Neural progenitor cell (in vitro differentiated cells): ENCODE results near the gene TBC1D9. TPM values are rescaled to one million over a fixed set of nuclear protein-coding genes. Genes with fewer than 3 reads are reported as not detected.

Experiments used
- DNase-seq: peaks from one replicate; pipeline ENCODE4 v3.0.0-alpha.2; 2016; ENCODE audit warnings: low spot score
- H2AFZ ChIP-seq: fragments of 200-600 bp; sonication (generic); replicated peaks from 2 replicates; pipeline ENCODE4 v1.6.1; 2016; ENCODE audit warnings: antibody characterized with exemption
- H3F3A ChIP-seq: fragments of 200-600 bp; sonication (generic); 2 replicates; pipeline ENCODE4 v1.6.1; 2016; ENCODE audit warnings: antibody characterized with exemption, low read depth
- H3K27ac ChIP-seq: fragments of 200-600 bp; sonication (generic); 2 replicates; pipeline ENCODE4 v1.5.1; 2016; ENCODE audit warnings: mild to moderate bottlenecking
- H3K27me3 ChIP-seq: fragments of 200-600 bp; sonication (generic); 2 replicates; pipeline ENCODE4 v1.6.1; 2016; ENCODE audit warnings: mild to moderate bottlenecking, moderate library complexity
- H3K36me3 ChIP-seq: fragments of 200-600 bp; sonication (generic); 2 replicates; pipeline ENCODE4 v1.5.1; 2016
- H3K4me1 ChIP-seq: fragments of 200-600 bp; sonication (generic); 2 replicates; pipeline ENCODE4 v1.6.1; 2016; ENCODE audit warnings: mixed run types
- H3K4me2 ChIP-seq: fragments of 200-600 bp; sonication (generic); 2 replicates; pipeline ENCODE4 v1.6.1; 2016
- H3K4me3 ChIP-seq: fragments of 200-600 bp; sonication (generic); 2 replicates; pipeline ENCODE4 v1.5.1; 2016
- H3K79me2 ChIP-seq: fragments of 200-600 bp; sonication (generic); 2 replicates; pipeline ENCODE4 v1.6.1; 2016; ENCODE audit warnings: low read depth
- H3K9ac ChIP-seq: fragments of 200-600 bp; sonication (generic); 2 replicates; pipeline ENCODE4 v1.6.1; 2016
- H3K9me3 ChIP-seq: fragments of 200-600 bp; sonication (generic); 2 replicates; pipeline ENCODE4 v1.5.1; 2016; ENCODE audit warnings: low read depth
- H4K20me1 ChIP-seq: fragments of 200-600 bp; sonication (generic); 2 replicates; pipeline ENCODE4 v1.6.1; 2016; ENCODE audit warnings: low read depth
- H3K27ac Mint-ChIP-seq: 3 replicates; pipeline ENCODE4 v1.8.0; 2021; ENCODE audit warnings: mixed read lengths
- H3K27me3 Mint-ChIP-seq: 2 replicates; pipeline ENCODE4 v1.8.0; 2022; ENCODE audit warnings: low read depth, mild to moderate bottlenecking, inconsistent platforms, moderate library complexity, mixed read lengths; ENCODE audit not compliant: insufficient read depth
- H3K36me3 Mint-ChIP-seq: 3 replicates; pipeline ENCODE4 v1.8.0; 2021; ENCODE audit warnings: mixed read lengths
- H3K4me1 Mint-ChIP-seq: 3 replicates; pipeline ENCODE4 v1.8.0; 2021; ENCODE audit warnings: mixed read lengths
- H3K4me3 Mint-ChIP-seq: 3 replicates; pipeline ENCODE4 v1.8.0; 2021; ENCODE audit warnings: mild to moderate bottlenecking, moderate library complexity, mixed read lengths
- H3K9me3 Mint-ChIP-seq: 3 replicates; pipeline ENCODE4 v1.8.0; 2020; ENCODE audit warnings: mixed read lengths
- EZH2 ChIP-seq: fragments of 200-600 bp; sonication (generic); IDR thresholded peaks from 2 replicates; pipeline ENCODE4 v1.6.1; 2017; ENCODE audit warnings: antibody characterized with exemption, mild to moderate bottlenecking, moderate library complexity
- EZH2phosphoT487 ChIP-seq: fragments of 200-600 bp; sonication (generic); IDR thresholded peaks from 2 replicates; pipeline ENCODE4 v1.6.1; 2017; ENCODE audit warnings: antibody characterized with exemption
- total RNA-seq: library from RNA; depleted of rRNA; stranded (reverse); fragments of >200 nt; gene quantifications from 2 replicates; pipeline ENCODE4 v1.2.3, GENCODE V29; 2015; ENCODE audit warnings: low replicate concordance
- TF ChIP-seq, protein P1 (sequence below): fragments of 200-600 bp; sonication (generic); IDR thresholded peaks from 2 replicates; pipeline ENCODE4 v1.5.1; 2017; ENCODE audit warnings: antibody characterized with exemption, mild to moderate bottlenecking

TBC1D9 gene
- total RNA-seq, 1 donor from 2014 or later: 11.3 TPM

DNA sequence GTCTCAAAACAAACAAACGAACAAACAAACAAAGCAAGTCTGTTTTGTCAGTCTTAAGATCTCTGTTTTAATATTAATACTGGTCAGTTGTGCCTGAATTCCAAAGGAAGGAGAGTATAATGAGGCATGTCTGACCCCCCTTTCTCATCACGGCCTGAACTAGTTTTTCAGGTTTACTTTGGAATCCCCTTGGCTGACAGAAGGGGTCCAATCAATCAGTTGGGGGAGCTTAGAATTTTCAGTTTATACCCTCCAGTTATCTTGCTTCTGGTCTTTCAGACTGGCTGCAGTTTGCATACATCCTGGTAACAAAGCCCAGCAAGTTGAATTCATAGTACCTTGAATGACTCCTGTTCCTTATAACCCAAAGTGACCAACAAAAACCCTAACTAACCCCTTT is 41.1 kb downstream of the TBC1D9 start:
- TF ChIP-seq, protein P1, sequence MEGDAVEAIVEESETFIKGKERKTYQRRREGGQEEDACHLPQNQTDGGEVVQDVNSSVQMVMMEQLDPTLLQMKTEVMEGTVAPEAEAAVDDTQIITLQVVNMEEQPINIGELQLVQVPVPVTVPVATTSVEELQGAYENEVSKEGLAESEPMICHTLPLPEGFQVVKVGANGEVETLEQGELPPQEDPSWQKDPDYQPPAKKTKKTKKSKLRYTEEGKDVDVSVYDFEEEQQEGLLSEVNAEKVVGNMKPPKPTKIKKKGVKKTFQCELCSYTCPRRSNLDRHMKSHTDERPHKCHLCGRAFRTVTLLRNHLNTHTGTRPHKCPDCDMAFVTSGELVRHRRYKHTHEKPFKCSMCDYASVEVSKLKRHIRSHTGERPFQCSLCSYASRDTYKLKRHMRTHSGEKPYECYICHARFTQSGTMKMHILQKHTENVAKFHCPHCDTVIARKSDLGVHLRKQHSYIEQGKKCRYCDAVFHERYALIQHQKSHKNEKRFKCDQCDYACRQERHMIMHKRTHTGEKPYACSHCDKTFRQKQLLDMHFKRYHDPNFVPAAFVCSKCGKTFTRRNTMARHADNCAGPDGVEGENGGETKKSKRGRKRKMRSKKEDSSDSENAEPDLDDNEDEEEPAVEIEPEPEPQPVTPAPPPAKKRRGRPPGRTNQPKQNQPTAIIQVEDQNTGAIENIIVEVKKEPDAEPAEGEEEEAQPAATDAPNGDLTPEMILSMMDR: no peak
- TF ChIP-seq EZH2: no peak
- no peak for TF ChIP-seq EZH2phosphoT487
- Histone ChIP-seq H3K27me3 (no peaks in the 10 kb centered on the region), H3K36me3 (no peaks in the 10 kb centered on the region), H3K9ac (no peak overlapping the region), H3K4me3 (no peak overlapping the region), H4K20me1 (no peaks in the 10 kb centered on the region), H3K4me1 (no peaks in the 10 kb centered on the region), H3F3A (no peaks in the 10 kb centered on the region), H3K79me2 (no peaks in the 10 kb centered on the region), H3K27ac (no peak overlapping the region), H2AFZ (no peak overlapping the region), H3K9me3 (no peaks in the 10 kb centered on the region), H3K4me2 (no peak overlapping the region)
- H3K27ac Mint-ChIP-seq: no peak overlapping the region
- H3K9me3 Mint-ChIP-seq: peaks cover 4% of the 10 kb centered on the region
- H3K4me1 Mint-ChIP-seq: peaks cover 17% of the 10 kb centered on the region
- peaks cover 7% of the 10 kb centered on the region for H3K36me3 Mint-ChIP-seq
- no peak for DNase-seq
- H3K27me3 Mint-ChIP-seq: no peaks in the 10 kb centered on the region
- H3K4me3 Mint-ChIP-seq: no peak overlapping the region

DNA sequence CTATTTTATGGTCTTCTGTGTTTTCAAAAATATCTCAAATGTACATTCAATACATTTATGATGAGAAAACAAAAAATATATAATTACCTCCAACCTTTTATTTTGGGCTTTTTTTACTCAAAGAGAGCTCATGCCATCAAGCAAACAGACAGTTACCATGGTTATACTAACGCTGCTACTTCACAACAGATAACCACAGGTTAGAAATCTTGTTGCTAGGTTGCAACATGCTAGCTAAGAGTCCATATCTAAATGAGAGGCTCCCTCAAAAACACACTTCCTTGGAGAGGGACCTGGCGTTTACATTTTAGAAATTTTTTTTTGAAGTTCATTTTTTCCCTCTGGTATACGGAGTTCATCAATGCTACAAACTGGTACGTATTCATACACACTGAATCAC is 44.3 kb downstream of the TBC1D9 start:
- no peak overlapping the region for H3K4me3 ChIP-seq
- H3K27me3 Mint-ChIP-seq: no peaks in the 10 kb centered on the region
- H3K27ac Mint-ChIP-seq: peak overlapping the region; percentile 66
- no peaks in the 10 kb centered on the region for H3K36me3 ChIP-seq
- H3K4me1 ChIP-seq: no peaks in the 10 kb centered on the region
- no peak overlapping the region for H3K9ac ChIP-seq
- H3K4me3 Mint-ChIP-seq: no peak overlapping the region
- no peak for DNase-seq
- no peaks in the 10 kb centered on the region for H3F3A ChIP-seq
- H3K27ac ChIP-seq: no peak overlapping the region
- no peak overlapping the region for H3K4me2 ChIP-seq
- no peaks in the 10 kb centered on the region for H4K20me1 ChIP-seq
- H3K27me3 ChIP-seq: no peaks in the 10 kb centered on the region
- peaks cover 11% of the 10 kb centered on the region for H3K9me3 Mint-ChIP-seq
- H3K4me1 Mint-ChIP-seq: peaks cover 5% of the 10 kb centered on the region
- H3K79me2 ChIP-seq: no peaks in the 10 kb centered on the region
- no peak for TF ChIP-seq EZH2
- TF ChIP-seq, protein P1: no peak
- TF ChIP-seq EZH2phosphoT487: no peak
- H3K36me3 Mint-ChIP-seq: peaks cover 10% of the 10 kb centered on the region
- H2AFZ ChIP-seq: no peak overlapping the region
- no peaks in the 10 kb centered on the region for H3K9me3 ChIP-seq

DNA sequence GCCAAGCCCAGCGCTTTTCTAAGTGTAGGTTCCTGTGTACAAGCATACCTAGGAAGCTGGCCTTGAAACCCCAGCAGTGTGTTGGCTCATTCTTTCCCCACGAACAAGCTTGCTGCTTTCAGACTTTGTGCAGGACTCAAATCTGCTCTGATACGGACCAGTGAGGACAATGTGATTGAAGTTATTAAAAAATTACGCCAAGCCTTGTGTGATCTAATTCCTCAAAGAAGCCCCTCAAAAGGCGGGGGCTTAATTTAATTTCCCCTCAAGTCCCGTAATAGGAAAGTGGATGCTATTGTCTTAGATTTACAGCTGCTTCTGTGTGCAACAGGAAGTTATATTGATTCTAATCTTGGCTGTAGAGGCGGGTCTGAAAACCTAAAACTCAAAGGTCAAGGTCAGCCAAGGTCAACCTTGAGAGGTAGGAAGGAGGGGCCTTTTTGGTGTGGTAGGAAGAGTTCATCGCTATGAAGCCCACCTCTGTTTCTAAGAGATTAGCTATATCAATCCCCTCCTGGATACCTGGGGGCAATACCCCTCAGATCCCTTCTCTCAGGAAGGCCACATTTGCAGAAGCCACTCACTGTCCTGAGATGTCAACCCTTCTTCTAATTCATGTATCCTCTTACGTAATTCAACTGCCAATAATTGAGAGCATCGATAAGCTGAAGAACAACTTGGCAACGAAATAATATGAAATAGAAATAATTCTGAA is 45.1 kb downstream of the TBC1D9 start:
- no peak overlapping the region for H3K4me3 ChIP-seq
- no peak overlapping the region for H3K4me3 Mint-ChIP-seq
- no peak overlapping the region for H2AFZ ChIP-seq
- H3K4me1 ChIP-seq: no peaks in the 10 kb centered on the region
- no peaks in the 10 kb centered on the region for H3K36me3 ChIP-seq
- peaks cover 4% of the 10 kb centered on the region for H3K4me1 Mint-ChIP-seq
- no peak overlapping the region for H3K4me2 ChIP-seq
- no peaks in the 10 kb centered on the region for H3K9me3 ChIP-seq
- TF ChIP-seq EZH2phosphoT487: no peak
- TF ChIP-seq, protein P1: no peak
- TF ChIP-seq EZH2: no peak
- no peak overlapping the region for H3K27ac Mint-ChIP-seq
- no peaks in the 10 kb centered on the region for H3F3A ChIP-seq
- no peak overlapping the region for H3K9ac ChIP-seq
- H3K79me2 ChIP-seq: no peaks in the 10 kb centered on the region
- no peaks in the 10 kb centered on the region for H4K20me1 ChIP-seq
- no peaks in the 10 kb centered on the region for H3K27me3 Mint-ChIP-seq
- peaks cover 11% of the 10 kb centered on the region for H3K9me3 Mint-ChIP-seq
- H3K27me3 ChIP-seq: no peaks in the 10 kb centered on the region
- H3K27ac ChIP-seq: no peak overlapping the region
- no peak for DNase-seq
- H3K36me3 Mint-ChIP-seq: peaks cover 10% of the 10 kb centered on the region
